ENCODE results near the gene MMP14. TPM values are rescaled to one million over a fixed set of nuclear protein-coding genes. Genes with fewer than 3 reads are reported as not detected.

MMP14 gene
- total RNA-seq, 4 donors from 2014 or later = 106 to 161 (median 128) TPM

GRCh38 chr14:22892488-22892887 lies 56.1 kb downstream of the MMP14 start:
- H3K27ac ChIP-seq = no peak overlapping the region
- no peaks in the 10 kb centered on the region for H3K9me3 ChIP-seq
- H3K4me1 ChIP-seq = peaks cover 17% of the 10 kb centered on the region
- no peak for DNase-seq (ENCODE audit: low spot score in 2 of 2)
- no peak overlapping the region for H3K4me3 ChIP-seq
- TF ChIP-seq CTCF (IDR thresholded peaks at IDR 0.05) = no peak
- TF ChIP-seq EP300 (IDR thresholded peaks at IDR 0.05) = no peak
- no peak for TF ChIP-seq POLR2AphosphoS5 (IDR thresholded peaks at IDR 0.05)
- no peak for TF ChIP-seq POLR2A (IDR thresholded peaks at IDR 0.05)
- WGBS = 66% methylated on average over 7 of the region's 7 CpGs
- no peaks in the 10 kb centered on the region for H3K36me3 ChIP-seq
- H3K27me3 ChIP-seq = no peaks in the 10 kb centered on the region

- no peak for DNase-seq (ENCODE audit: low spot score in 2 of 2)
- Histone ChIP-seq H3K9me3 (no peaks in the 10 kb centered on the region), H3K27me3 (no peaks in the 10 kb centered on the region), H3K4me3 (no peak overlapping the region), H3K27ac (no peak overlapping the region), H3K4me1 (peaks cover 10% of the 10 kb centered on the region), H3K36me3 (no peaks in the 10 kb centered on the region)
- 94% methylated on average over 4 of the region's 4 CpGs for whole genome bisulfite sequencing
- TF ChIP-seq CTCF (IDR thresholded peaks at IDR 0.05) (no peak), EP300 (IDR thresholded peaks at IDR 0.05) (no peak), POLR2A (IDR thresholded peaks at IDR 0.05) (no peak), POLR2AphosphoS5 (IDR thresholded peaks at IDR 0.05) (no peak)
These were observed 57.3 kb downstream of the MMP14 start for GRCh38 chr14:22893706-22894105.

GRCh38 chr14:22895402-22895801 lies 59.0 kb downstream of the MMP14 start:
- H3K27ac ChIP-seq = no peak overlapping the region
- no peak overlapping the region for H3K4me3 ChIP-seq
- no peak for DNase-seq (ENCODE audit: low spot score in 2 of 2)
- no peaks in the 10 kb centered on the region for H3K27me3 ChIP-seq
- H3K36me3 ChIP-seq = peaks cover 2% of the 10 kb centered on the region
- WGBS = 96% methylated on average over 1 of the region's 1 CpG
- H3K4me1 ChIP-seq = peaks cover 7% of the 10 kb centered on the region
- no peak for TF ChIP-seq POLR2A (IDR thresholded peaks at IDR 0.05)
- TF ChIP-seq CTCF (IDR thresholded peaks at IDR 0.05) = no peak
- no peak for TF ChIP-seq POLR2AphosphoS5 (IDR thresholded peaks at IDR 0.05)
- no peak for TF ChIP-seq EP300 (IDR thresholded peaks at IDR 0.05)
- H3K9me3 ChIP-seq = no peaks in the 10 kb centered on the region

GRCh38 chr14:22896356-22896755 lies 60.0 kb downstream of the MMP14 start:
- no peaks in the 10 kb centered on the region for H3K9me3 ChIP-seq
- peaks cover 7% of the 10 kb centered on the region for H3K4me1 ChIP-seq
- H3K4me3 ChIP-seq = no peak overlapping the region
- peaks cover 12% of the 10 kb centered on the region for H3K36me3 ChIP-seq
- no peak for TF ChIP-seq POLR2AphosphoS5 (IDR thresholded peaks at IDR 0.05)
- no peak for TF ChIP-seq EP300 (IDR thresholded peaks at IDR 0.05)
- no peak for TF ChIP-seq POLR2A (IDR thresholded peaks at IDR 0.05)
- TF ChIP-seq CTCF (IDR thresholded peaks at IDR 0.05) = no peak
- no peaks in the 10 kb centered on the region for H3K27me3 ChIP-seq
- no peak for DNase-seq (ENCODE audit: low spot score in 2 of 2)
- 71% methylated on average over 5 of the region's 5 CpGs for WGBS
- H3K27ac ChIP-seq = no peak overlapping the region

GRCh38 chr14:22896760-22897159 lies 60.4 kb downstream of the MMP14 start:
- 84% methylated on average over 3 of the region's 3 CpGs for WGBS
- Histone ChIP-seq H3K27me3 (no peaks in the 10 kb centered on the region), H3K9me3 (no peaks in the 10 kb centered on the region), H3K27ac (no peak overlapping the region), H3K4me1 (peaks cover 7% of the 10 kb centered on the region), H3K4me3 (no peak overlapping the region), H3K36me3 (peaks cover 16% of the 10 kb centered on the region)
- no peak for TF ChIP-seq EP300 (IDR thresholded peaks at IDR 0.05)
- TF ChIP-seq POLR2AphosphoS5 (IDR thresholded peaks at IDR 0.05) = no peak
- no peak for TF ChIP-seq POLR2A (IDR thresholded peaks at IDR 0.05)
- TF ChIP-seq CTCF (IDR thresholded peaks at IDR 0.05) = no peak
- DNase-seq (ENCODE audit: low spot score in 2 of 2) = no peak

All from suprapubic skin (tissue), 4 donors.